Brain microvascular endothelial cell (primary cell): ENCODE data around the gene ST6GALNAC5.

Experiments used
- DNase-seq: peaks from one replicate; pipeline ENCODE4 v3.0.0-alpha.2; 2020
- H3K27ac ChIP-seq: fragments of 250-450 bp; sonication (Bioruptor Pico); 2 replicates; pipeline ENCODE4 v1.5.1; 2020; ENCODE audit warnings: mild to moderate bottlenecking, moderate library complexity
- H3K27me3 ChIP-seq: fragments of 250-450 bp; sonication (Bioruptor Pico); replicated peaks from 2 replicates; pipeline ENCODE4 v1.5.1; 2020; ENCODE audit warnings: mild to moderate bottlenecking
- H3K36me3 ChIP-seq: fragments of 250-450 bp; sonication (Bioruptor Pico); replicated peaks from 2 replicates; pipeline ENCODE4 v1.5.1; 2020; ENCODE audit warnings: mild to moderate bottlenecking
- H3K4me3 ChIP-seq: 2 replicates; pipeline ENCODE4 v1.5.1; 2011; ENCODE audit warnings: low read depth, mild to moderate bottlenecking, control low read depth, low read length, moderate library complexity
- CTCF ChIP-seq: IDR thresholded peaks from 2 replicates; pipeline ENCODE4 v1.5.1; 2011; ENCODE audit warnings: low read depth, mild to moderate bottlenecking, moderate library complexity, low read length, control low read depth, inconsistent platforms; ENCODE audit errors: missing control alignments
- in situ Hi-C: cut with HindIII; loops from 2 replicates; pipeline ENCODE4 v1.10.0; 2017; ENCODE audit warnings: low sequenced_read_pairs, low pct_ligation_motif_present

ST6GALNAC5 gene

GRCh38 chr1:76905876-76906595 lies 38.8 kb downstream of the ST6GALNAC5 start:
- in situ Hi-C loops = no loop called here
- H3K36me3 ChIP-seq = no peaks in the 10 kb centered on the region
- no peak overlapping the region for H3K27ac ChIP-seq
- no peak for TF ChIP-seq CTCF
- H3K4me3 ChIP-seq = no peak overlapping the region
- H3K27me3 ChIP-seq = no peaks in the 10 kb centered on the region
- DNase-seq = no peak

GRCh38 chr1:76909311-76909710 lies 42.0 kb downstream of the ST6GALNAC5 start:
- Histone ChIP-seq H3K27me3 (no peaks in the 10 kb centered on the region), H3K4me3 (no peak overlapping the region), H3K36me3 (no peaks in the 10 kb centered on the region), H3K27ac (no peak overlapping the region)
- no peak for TF ChIP-seq CTCF
- in situ Hi-C loops = no loop called here
- no peak for DNase-seq

DNA sequence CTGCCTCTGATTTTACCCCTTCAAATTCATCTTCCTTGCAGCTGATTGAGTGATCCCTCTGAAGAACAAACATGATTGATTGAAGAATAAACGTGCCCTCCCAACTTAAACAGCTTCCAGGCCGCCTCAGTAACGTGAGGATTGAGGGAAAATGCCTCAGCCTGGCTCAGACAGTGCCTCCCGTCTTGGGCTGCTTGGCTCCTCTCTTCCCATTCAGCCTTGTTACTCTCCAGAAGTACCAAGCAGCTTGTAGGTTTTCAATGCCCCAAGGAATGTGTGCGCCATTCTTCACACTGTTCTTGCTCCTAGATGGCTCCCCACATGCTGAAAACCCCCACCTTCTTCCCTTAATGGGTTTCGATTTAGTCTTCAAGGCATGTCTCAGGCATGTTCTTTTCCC lies 51.8 kb downstream of the ST6GALNAC5 start:
- in situ Hi-C loops = no loop called here
- H3K27ac ChIP-seq = no peak overlapping the region
- DNase-seq = no peak
- TF ChIP-seq CTCF = no peak
- no peaks in the 10 kb centered on the region for H3K36me3 ChIP-seq
- H3K4me3 ChIP-seq = no peak overlapping the region
- no peaks in the 10 kb centered on the region for H3K27me3 ChIP-seq

GRCh38 chr1:76921590-76921989 lies 54.3 kb downstream of the ST6GALNAC5 start:
- no peak overlapping the region for H3K27ac ChIP-seq
- H3K4me3 ChIP-seq = no peak overlapping the region
- H3K36me3 ChIP-seq = no peaks in the 10 kb centered on the region
- no peak for DNase-seq
- H3K27me3 ChIP-seq = no peaks in the 10 kb centered on the region
- in situ Hi-C loops = no loop called here
- TF ChIP-seq CTCF = no peak

GRCh38 chr1:76925825-76926224 lies 58.5 kb downstream of the ST6GALNAC5 start:
- in situ Hi-C loops = no loop called here
- no peak for DNase-seq
- H3K36me3 ChIP-seq = no peaks in the 10 kb centered on the region
- no peaks in the 10 kb centered on the region for H3K27me3 ChIP-seq
- H3K27ac ChIP-seq = no peak overlapping the region
- no peak for TF ChIP-seq CTCF
- H3K4me3 ChIP-seq = no peak overlapping the region

- no peak for DNase-seq
- in situ Hi-C loops = no loop called here
- H3K36me3 ChIP-seq = no peaks in the 10 kb centered on the region
- no peaks in the 10 kb centered on the region for H3K27me3 ChIP-seq
- no peak overlapping the region for H3K4me3 ChIP-seq
- no peak for TF ChIP-seq CTCF
- no peak overlapping the region for H3K27ac ChIP-seq
These were observed 61.2 kb downstream of the ST6GALNAC5 start for GRCh38 chr1:76928522-76928921.
